ENCODE results near the gene LYAR.
A peak's percentile ranks its signal among the peaks of the same experiment; 100 is the strongest.

Gene LYAR

GRCh38 chr4:4316150-4316495 lies 26.2 kb upstream of the LYAR start:
- DNase-seq (ENCODE audit: low spot score) = no peak

GRCh38 chr4:4315461-4316149 lies 25.7 kb upstream of the LYAR start:
- DNase-seq (ENCODE audit: low spot score) = no peak

- no peak for DNase-seq (ENCODE audit: low spot score)
These were observed 21.2 kb upstream of the LYAR start for GRCh38 chr4:4311193-4311592.

- no peak for DNase-seq (ENCODE audit: low spot score)
These were observed 19.0 kb upstream of the LYAR start for GRCh38 chr4:4308800-4309441.

- DNase-seq (ENCODE audit: low spot score) = no peak
These were observed 17.0 kb upstream of the LYAR start for GRCh38 chr4:4306920-4307319.

GRCh38 chr4:4302416-4302815 lies 12.5 kb upstream of the LYAR start:
- DNase-seq (ENCODE audit: low spot score) = peak; percentile 12

- DNase-seq (ENCODE audit: low spot score) = no peak
These were observed 12.0 kb upstream of the LYAR start for GRCh38 chr4:4302001-4302400.

- peak; percentile 16 for DNase-seq (ENCODE audit: low spot score)
These were observed 9.1 kb upstream of the LYAR start for GRCh38 chr4:4299006-4299405.

GRCh38 chr4:4296283-4296846 lies 6.4 kb upstream of the LYAR start:
- peak; percentile 10 for DNase-seq (ENCODE audit: low spot score)

- no peak for DNase-seq (ENCODE audit: low spot score)
These were observed 3.3 kb upstream of the LYAR start for GRCh38 chr4:4293279-4293678.

- no peak for DNase-seq (ENCODE audit: low spot score)
These were observed 385 bp downstream of the LYAR start for GRCh38 chr4:4289597-4289940.

GRCh38 chr4:4289055-4289454 lies 899 bp downstream of the LYAR start:
- DNase-seq (ENCODE audit: low spot score) = no peak

GRCh38 chr4:4288098-4288497 lies 1.9 kb downstream of the LYAR start:
- DNase-seq (ENCODE audit: low spot score) = no peak

GRCh38 chr4:4284827-4285618 lies 4.9 kb downstream of the LYAR start:
- DNase-seq (ENCODE audit: low spot score) = no peak

GRCh38 chr4:4281787-4282186 lies 8.2 kb downstream of the LYAR start:
- no peak for DNase-seq (ENCODE audit: low spot score)

GRCh38 chr4:4277531-4277930 lies 12.4 kb downstream of the LYAR start:
- DNase-seq (ENCODE audit: low spot score) = no peak

- DNase-seq (ENCODE audit: low spot score) = no peak
These were observed 15.7 kb downstream of the LYAR start for GRCh38 chr4:4274226-4274625.

- DNase-seq (ENCODE audit: low spot score) = no peak
These were observed 18.0 kb downstream of the LYAR start for GRCh38 chr4:4271912-4272311.

GRCh38 chr4:4270529-4270928 lies 19.4 kb downstream of the LYAR start:
- DNase-seq (ENCODE audit: low spot score) = no peak

GRCh38 chr4:4269856-4270255 lies 20.1 kb downstream of the LYAR start:
- no peak for DNase-seq (ENCODE audit: low spot score)

- DNase-seq (ENCODE audit: low spot score) = no peak
These were observed 20.6 kb downstream of the LYAR start for GRCh38 chr4:4269331-4269731.

- no peak for DNase-seq (ENCODE audit: low spot score)
These were observed 21.2 kb downstream of the LYAR start for GRCh38 chr4:4268776-4269175.

GRCh38 chr4:4267981-4268380 lies 22.0 kb downstream of the LYAR start:
- DNase-seq (ENCODE audit: low spot score) = no peak
